Activated CD8-positive, alpha-beta memory T cell treated with anti-CD3 and anti-CD28 coated beads for 36 hours (primary cell): ENCODE measurements around the gene FBXO30. TPM values are rescaled to one million over a fixed set of nuclear protein-coding genes. Genes with fewer than 3 reads are reported as not detected.

Experiments
- CTCF ChIA-PET: fragments of 350-600 bp; sonication (Branson Sonifier 250); formaldehyde crosslinking; loops from one replicate; lab custom pipeline; 2021; ENCODE audit warnings: antibody characterized with exemption; lab: Charles Lee
- POLR2A ChIA-PET: fragments of 350-600 bp; sonication (Branson Sonifier 250); formaldehyde crosslinking; loops from one replicate; lab custom pipeline; 2021; ENCODE audit warnings: antibody characterized with exemption; lab: Charles Lee
- total RNA-seq, 2 experiments: library from RNA; stranded (reverse); gene quantifications; one replicate each; pipeline ENCODE4 v1.2.3, GENCODE V29; 2021

The FBXO30 gene
- total RNA-seq, 2 experiments from 2014 or later, result 8.0 to 8.2 TPM

GRCh38 chr6:145823328-145823944, 8.8 kb upstream of the FBXO30 start:
- ChIA-PET POLR2A (no interaction called here), CTCF (interaction anchor here (0.8 to 1.1 kb wide), 2 partner anchors 9 to 18 kb away, joined by 3 read pairs; partner anchors contain the start of gene FBXO30)

GRCh38 chr6:145822456-145822855, 7.9 kb upstream of the FBXO30 start:
- POLR2A ChIA-PET, result no interaction called here
- CTCF ChIA-PET, result no interaction called here

GRCh38 chr6:145819994-145820393, 5.4 kb upstream of the FBXO30 start:
- POLR2A ChIA-PET, result no interaction called here

GRCh38 chr6:145818796-145819195, 4.2 kb upstream of the FBXO30 start:
- CTCF ChIA-PET, result no interaction called here
- POLR2A ChIA-PET, result no interaction called here

More at GRCh38 chr6:145819994-145820393, 5.4 kb upstream of the FBXO30 start:
- CTCF ChIA-PET, result no interaction called here

- CTCF ChIA-PET, result no interaction called here
- POLR2A ChIA-PET, result interaction anchor here (1.7 to 3.4 kb wide), 2 partner anchors 81 to 148 kb away, joined by 6 to 36 read pairs; partner anchors contain the start of genes EPM2A and SHPRH
Measured at GRCh38 chr6:145816392-145816791, 1.8 kb upstream of the FBXO30 start.

GRCh38 chr6:145815309-145816274, 997 bp upstream of the FBXO30 start:
- CTCF ChIA-PET, result interaction anchor here (1.2 to 1.3 kb wide), 2 partner anchors 52 to 80 kb away, joined by 3 read pairs; no protein-coding TSS in a partner anchor
- POLR2A ChIA-PET, result interaction anchor here (1.7 to 3.4 kb wide), 2 partner anchors 80 to 149 kb away, joined by 6 to 36 read pairs; partner anchors contain the start of genes EPM2A and SHPRH

- POLR2A ChIA-PET, result interaction anchor here (3.4 kb wide), 1 partner anchor 79 kb away, joined by 36 read pairs; the partner anchor contains the start of gene EPM2A
Measured at GRCh38 chr6:145814035-145814500, 527 bp downstream of the FBXO30 start.

GRCh38 chr6:145813285-145814034, 1.1 kb downstream of the FBXO30 start:
- CTCF ChIA-PET, result no interaction called here
- POLR2A ChIA-PET, result interaction anchor here (3.4 kb wide), 1 partner anchor 78 kb away, joined by 36 read pairs; the partner anchor contains the start of gene EPM2A

More at GRCh38 chr6:145814035-145814500, 527 bp downstream of the FBXO30 start:
- CTCF ChIA-PET, result interaction anchor here (0.7 to 1.2 kb wide), 2 partner anchors 10 to 78 kb away, joined by 3 read pairs; no protein-coding TSS in a partner anchor

- ChIA-PET CTCF (interaction anchor here (1.0 kb wide), 1 partner anchor 11 kb away, joined by 4 read pairs; no protein-coding TSS in a partner anchor), POLR2A (no interaction called here)
Measured at GRCh38 chr6:145811741-145812140, 2.9 kb downstream of the FBXO30 start.

- ChIA-PET POLR2A (no interaction called here), CTCF (no interaction called here)
Measured at GRCh38 chr6:145809785-145810184, 4.8 kb downstream of the FBXO30 start.

GRCh38 chr6:145809211-145809610, 5.4 kb downstream of the FBXO30 start:
- POLR2A ChIA-PET, result no interaction called here

GRCh38 chr6:145808239-145808638, 6.4 kb downstream of the FBXO30 start:
- POLR2A ChIA-PET, result no interaction called here
- CTCF ChIA-PET, result no interaction called here

More at GRCh38 chr6:145809211-145809610, 5.4 kb downstream of the FBXO30 start:
- CTCF ChIA-PET, result no interaction called here

- CTCF ChIA-PET, result no interaction called here
- POLR2A ChIA-PET, result no interaction called here
Measured at GRCh38 chr6:145802141-145802540, 12.5 kb downstream of the FBXO30 start.

GRCh38 chr6:145801021-145801420, 13.6 kb downstream of the FBXO30 start:
- CTCF ChIA-PET, result interaction anchor here (1.3 kb wide), 1 partner anchor 10 kb away, joined by 4 read pairs; no protein-coding TSS in a partner anchor
- POLR2A ChIA-PET, result no interaction called here

GRCh38 chr6:145798530-145798929, 16.1 kb downstream of the FBXO30 start:
- CTCF ChIA-PET, result no interaction called here

GRCh38 chr6:145789443-145789842, 25.2 kb downstream of the FBXO30 start:
- CTCF ChIA-PET, result no interaction called here
- POLR2A ChIA-PET, result no interaction called here

More at GRCh38 chr6:145798530-145798929, 16.1 kb downstream of the FBXO30 start:
- POLR2A ChIA-PET, result no interaction called here

GRCh38 chr6:145787688-145788087, 26.9 kb downstream of the FBXO30 start:
- CTCF ChIA-PET, result no interaction called here
- POLR2A ChIA-PET, result no interaction called here

- ChIA-PET CTCF (no interaction called here), POLR2A (no interaction called here)
Measured at GRCh38 chr6:145784683-145785082, 29.9 kb downstream of the FBXO30 start.

GRCh38 chr6:145783796-145784195, 30.8 kb downstream of the FBXO30 start:
- ChIA-PET POLR2A (no interaction called here), CTCF (no interaction called here)
